Kidney (tissue), 14 donors: Measurements from ENCODE around the gene IGSF8. TPM values are rescaled to one million over a fixed set of nuclear protein-coding genes. Genes with fewer than 3 reads are reported as not detected.

Experiments
- DNase-seq, 5 donors: peaks; one replicate each; pipeline ENCODE4 v3.0.0-alpha.2; 2013 to 2020
- FAIRE-seq: peaks from 2 replicates; lab custom pipeline; 2012; peaks lifted over from hg19 to GRCh38; lab: Jason Lieb, UNC
- H3K27ac ChIP-seq, 2 donors: one replicate each; pipeline ENCODE4 v1.7.0; 2013; ENCODE audit warnings: low read depth in 2 of 2, low read length in 2 of 2, inconsistent platforms in 1 of 2
- H3K27me3 ChIP-seq: one replicate; pipeline ENCODE4 v1.7.1; 2013; ENCODE audit warnings: low read length, inconsistent platforms; ENCODE audit not compliant: control insufficient read depth, insufficient read depth
- H3K36me3 ChIP-seq, 3 donors: one replicate each; pipeline versions ENCODE4 v1.7.0 to v1.7.1; 2013; ENCODE audit warnings: low read length in 3 of 3, control low read depth in 1 of 3, inconsistent platforms in 1 of 3; ENCODE audit not compliant: insufficient read depth in 3 of 3, control insufficient read depth in 2 of 3
- H3K4me1 ChIP-seq, 3 donors: one replicate each; pipeline versions ENCODE4 v1.7.0 to v1.7.1; 2013; ENCODE audit warnings: low read length in 3 of 3, inconsistent platforms in 1 of 3, low read depth in 1 of 3; ENCODE audit not compliant: control insufficient read depth in 2 of 3, insufficient read depth in 2 of 3
- H3K4me3 ChIP-seq, 3 donors: one replicate each; pipeline versions ENCODE4 v1.7.0 to v1.8.1; 2013; ENCODE audit warnings: low read length in 3 of 3, control low read depth in 1 of 3, inconsistent platforms in 1 of 3
- H3K9ac ChIP-seq, 3 donors: one replicate each; pipeline versions ENCODE4 v1.7.0 to v1.7.1; 2013; ENCODE audit warnings: low read length in 3 of 3, control low read depth in 1 of 3, inconsistent platforms in 1 of 3
- H3K9me3 ChIP-seq, 3 donors: one replicate each; pipeline versions ENCODE4 v1.7.0 to v1.7.1; 2013; ENCODE audit warnings: low read length in 3 of 3, control low read depth in 1 of 3, inconsistent platforms in 1 of 3; ENCODE audit not compliant: control insufficient read depth in 2 of 3, insufficient read depth in 1 of 3
- intact Hi-C: fragments of 100-400 bp; cut with DNase I; formaldehyde crosslinking; loops from one replicate; pipeline ENCODE4 v1.11.1; 2022
- polyA plus RNA-seq: library from polyadenylated mRNA; stranded (reverse); fragments of 350-450 nt; fragmentation: Illumina TruSeq; extraction: RNeasy Lipid Tissue Mini Kit (QIAGEN cat#74804); gene quantifications from one replicate; pipeline ENCODE4 v1.2.3, GENCODE V29; 2014; ENCODE audit warnings: low read depth, low replicate concordance; ENCODE audit not compliant: insufficient read depth
- total RNA-seq: library from RNA; stranded (reverse); fragmentation: NEBNext Ultra II Directional; extraction: Animal tissue kit (Norgen Biotek cat#: 25700); gene quantifications from one replicate; pipeline ENCODE4 v1.2.1, GENCODE V29; 2021
- TF ChIP-seq, protein P1 (sequence below): IDR thresholded peaks from 3 replicates; pipeline ENCODE4 v1.5.1; 2012; ENCODE audit warnings: mild to moderate bottlenecking, moderate library complexity, borderline replicate concordance; ENCODE audit not compliant: insufficient read depth; ENCODE audit errors: extremely low read depth
- donor health status: control.
- donor health status: control.
- donor health status: control.
- donor health status: control.
- donor health status: control.
- donor health status: DM: yes; HTN: yes; CAD: no.
- donor health status: Normal renal cell carcinoma (clear cell type).

Gene IGSF8
- total and polyA plus RNA-seq, 2 donors from 2014 or later, result 40.9 to 47.0 TPM

DNA sequence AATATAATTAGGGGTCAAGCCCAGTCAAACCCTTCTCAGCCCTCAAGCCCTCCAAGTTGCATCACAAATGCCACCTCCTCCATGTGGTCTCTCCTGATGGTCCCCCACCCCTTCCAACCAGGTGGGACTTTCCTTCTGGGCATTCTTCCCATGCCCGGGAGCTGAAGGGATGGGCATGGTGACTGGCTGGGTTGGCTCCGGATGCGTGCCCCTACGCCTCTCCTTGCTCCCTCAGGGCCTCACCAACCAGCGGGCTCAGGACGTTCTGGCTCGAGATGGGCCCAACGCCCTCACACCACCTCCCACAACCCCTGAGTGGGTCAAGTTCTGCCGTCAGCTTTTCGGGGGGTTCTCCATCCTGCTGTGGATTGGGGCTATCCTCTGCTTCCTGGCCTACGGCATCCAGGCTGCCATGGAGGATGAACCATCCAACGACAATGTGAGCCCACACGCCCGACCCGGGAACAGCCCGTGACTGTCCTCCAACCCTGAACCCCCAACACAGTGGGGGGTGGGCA lies 24.6 kb upstream of the IGSF8 start:
- Histone ChIP-seq H3K4me3 (no peak overlapping the region), H3K36me3 (no peaks in the 10 kb centered on the region), H3K4me1 (no peaks in the 10 kb centered on the region), H3K9ac (no peak overlapping the region), H3K27me3 (no peaks in the 10 kb centered on the region), H3K9me3 (no peaks in the 10 kb centered on the region), H3K27ac (no peak overlapping the region)
- DNase-seq (peak in 1 of 5 donors; percentile 51), FAIRE-seq (no peak)
- intact Hi-C loops, result no loop called here
- TF ChIP-seq, protein P1, sequence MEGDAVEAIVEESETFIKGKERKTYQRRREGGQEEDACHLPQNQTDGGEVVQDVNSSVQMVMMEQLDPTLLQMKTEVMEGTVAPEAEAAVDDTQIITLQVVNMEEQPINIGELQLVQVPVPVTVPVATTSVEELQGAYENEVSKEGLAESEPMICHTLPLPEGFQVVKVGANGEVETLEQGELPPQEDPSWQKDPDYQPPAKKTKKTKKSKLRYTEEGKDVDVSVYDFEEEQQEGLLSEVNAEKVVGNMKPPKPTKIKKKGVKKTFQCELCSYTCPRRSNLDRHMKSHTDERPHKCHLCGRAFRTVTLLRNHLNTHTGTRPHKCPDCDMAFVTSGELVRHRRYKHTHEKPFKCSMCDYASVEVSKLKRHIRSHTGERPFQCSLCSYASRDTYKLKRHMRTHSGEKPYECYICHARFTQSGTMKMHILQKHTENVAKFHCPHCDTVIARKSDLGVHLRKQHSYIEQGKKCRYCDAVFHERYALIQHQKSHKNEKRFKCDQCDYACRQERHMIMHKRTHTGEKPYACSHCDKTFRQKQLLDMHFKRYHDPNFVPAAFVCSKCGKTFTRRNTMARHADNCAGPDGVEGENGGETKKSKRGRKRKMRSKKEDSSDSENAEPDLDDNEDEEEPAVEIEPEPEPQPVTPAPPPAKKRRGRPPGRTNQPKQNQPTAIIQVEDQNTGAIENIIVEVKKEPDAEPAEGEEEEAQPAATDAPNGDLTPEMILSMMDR, result no peak

DNA sequence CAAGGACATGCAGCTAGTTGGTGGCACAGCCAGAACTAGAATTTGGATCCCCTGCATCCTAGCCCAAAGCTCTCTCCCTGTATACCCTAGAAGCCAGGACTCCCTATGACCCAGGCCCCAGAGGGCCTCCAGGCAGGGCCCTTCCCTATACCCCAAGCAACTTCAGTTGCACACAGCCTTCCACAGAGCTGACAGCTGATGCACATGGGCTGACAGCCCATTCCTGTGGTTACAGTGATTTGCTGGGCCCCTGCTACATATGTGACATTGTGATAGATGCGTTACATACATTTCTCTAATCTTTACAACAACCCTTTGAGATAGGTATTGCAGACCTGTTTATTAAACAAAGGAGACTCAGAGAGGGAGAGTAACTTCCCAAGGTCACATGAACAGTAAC lies 23.0 kb upstream of the IGSF8 start:
- no peak overlapping the region for H3K27ac ChIP-seq
- intact Hi-C loops, result no loop called here
- DNase-seq, result peak in 1 of 5 donors; percentile 2
- H3K27me3 ChIP-seq, result no peaks in the 10 kb centered on the region
- no peaks in the 10 kb centered on the region for H3K36me3 ChIP-seq
- H3K4me3 ChIP-seq, result no peak overlapping the region
- TF ChIP-seq, protein P1, result no peak
- H3K4me1 ChIP-seq, result no peaks in the 10 kb centered on the region
- no peak for FAIRE-seq
- no peak overlapping the region for H3K9ac ChIP-seq
- H3K9me3 ChIP-seq, result no peaks in the 10 kb centered on the region

DNA sequence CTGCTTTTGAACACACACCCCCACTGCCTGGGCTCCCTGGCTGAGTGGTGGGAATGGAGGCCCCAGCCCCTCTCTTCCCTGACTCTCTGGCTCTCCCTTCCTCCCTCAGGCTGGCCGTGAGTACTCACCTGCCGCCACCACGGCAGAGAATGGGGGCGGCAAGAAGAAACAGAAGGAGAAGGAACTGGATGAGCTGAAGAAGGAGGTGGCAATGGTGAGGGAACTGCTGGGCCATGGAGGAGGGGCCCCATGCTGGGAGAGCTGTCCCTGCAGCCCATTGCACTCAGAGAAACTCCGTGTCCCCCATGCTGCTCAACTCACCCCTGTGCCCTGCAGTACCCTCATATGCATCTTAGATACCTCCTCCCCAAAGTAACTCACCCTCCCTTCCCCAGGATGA lies 22.4 kb upstream of the IGSF8 start:
- FAIRE-seq (no peak), DNase-seq (no peak)
- intact Hi-C loops, result no loop called here
- no peaks in the 10 kb centered on the region for H3K4me1 ChIP-seq
- no peak overlapping the region for H3K9ac ChIP-seq
- H3K27ac ChIP-seq, result no peak overlapping the region
- TF ChIP-seq, protein P1, result no peak
- no peaks in the 10 kb centered on the region for H3K27me3 ChIP-seq
- no peaks in the 10 kb centered on the region for H3K36me3 ChIP-seq
- no peak overlapping the region for H3K4me3 ChIP-seq
- H3K9me3 ChIP-seq, result no peaks in the 10 kb centered on the region

DNA sequence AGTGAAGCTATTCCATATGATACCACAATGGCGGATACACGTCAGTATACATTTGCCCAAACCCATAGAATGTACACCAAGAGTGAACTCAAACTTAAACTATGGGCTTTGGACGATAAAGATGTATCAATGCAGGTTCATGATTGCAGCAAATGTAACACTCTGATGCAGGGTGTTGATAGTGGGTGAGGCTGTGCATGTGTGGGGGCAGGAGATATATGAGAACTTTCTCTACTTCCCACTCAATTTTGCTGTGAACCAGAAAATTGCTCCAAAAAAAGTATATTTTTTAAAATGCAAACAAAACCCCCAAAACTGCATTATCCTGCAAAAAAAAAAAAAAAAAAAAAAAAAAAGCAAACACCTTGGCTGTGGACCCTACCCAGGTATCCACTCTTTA lies 20.5 kb upstream of the IGSF8 start:
- intact Hi-C loops, result no loop called here
- TF ChIP-seq, protein P1, result no peak
- no peak for DNase-seq
- H3K9me3 ChIP-seq, result no peaks in the 10 kb centered on the region
- no peak overlapping the region for H3K9ac ChIP-seq
- H3K36me3 ChIP-seq, result no peaks in the 10 kb centered on the region
- H3K27me3 ChIP-seq, result no peaks in the 10 kb centered on the region
- no peak overlapping the region for H3K27ac ChIP-seq
- H3K4me3 ChIP-seq, result no peak overlapping the region
- FAIRE-seq, result no peak
- no peaks in the 10 kb centered on the region for H3K4me1 ChIP-seq
